ENCODE data around the gene DENND5A. TPM values are rescaled to one million over a fixed set of nuclear protein-coding genes. Genes with fewer than 3 reads are reported as not detected.

The DENND5A gene
- total and polyA plus RNA-seq, 2 of the 8 experiments (the other 6 are each of a cell fraction or from before 2014, with no cell fraction given), result 65.7 to 139 TPM

- Histone ChIP-seq H3K36me3 (ENCODE audit: control insufficient read depth in 2 of 4, insufficient read depth in 4 of 4, low read length in 3 of 4) (no peaks in the 10 kb centered on the region), H3K9ac (replicated peaks in 1 of 4; ENCODE audit: extremely low read depth in 1 of 4, low read depth in 3 of 4, low read length in 3 of 4) (no peak overlapping the region), H3K4me3 (ENCODE audit: extremely low read depth in 1 of 4, insufficient read depth in 2 of 4, low read depth in 3 of 4, low read length in 4 of 4) (no peak overlapping the region), H4K20me1 (replicated peaks in 1 of 2; ENCODE audit: control insufficient read depth in 1 of 2, insufficient read depth in 2 of 2, low read length in 2 of 2) (no peaks in the 10 kb centered on the region), H2BK12ac (ENCODE audit: low read depth, low read length) (no peak overlapping the region), H3K79me2 (ENCODE audit: control insufficient read depth in 1 of 2, insufficient read depth in 2 of 2, low read length in 2 of 2) (no peaks in the 10 kb centered on the region), H2BK20ac (ENCODE audit: low read length) (no peak overlapping the region), H3K18ac (ENCODE audit: extremely low read depth, low read length) (no peak overlapping the region), H4K8ac (ENCODE audit: extremely low read depth, insufficient read depth, low read length) (peak overlapping the region; percentile 36; the same call in 1 of the 2 replicates), H3K4me1 (replicated peaks in 1 of 4; ENCODE audit: control insufficient read depth in 3 of 4, insufficient read depth in 4 of 4, low read length in 3 of 4) (no peaks in the 10 kb centered on the region; a peak in 2 of 7 replicates), H3K14ac (ENCODE audit: insufficient read length) (no peak overlapping the region), H3K4me2 (ENCODE audit: insufficient read depth in 1 of 2, low read depth in 2 of 2, low read length in 2 of 2) (no peak overlapping the region), H3K27ac (ENCODE audit: low read depth, low read length) (no peak overlapping the region), H4K91ac (replicated peaks; ENCODE audit: insufficient read length, low read length) (no peak overlapping the region), H2BK120ac (replicated peaks; ENCODE audit: low read depth, low read length) (no peak overlapping the region), H4K5ac (ENCODE audit: insufficient read length, low read depth, low read length) (no peak overlapping the region), H2AFZ (ENCODE audit: low read length) (no peak overlapping the region), H3K23me2 (ENCODE audit: low read depth, low read length) (peaks cover 7% of the 10 kb centered on the region; the same call in 1 of the 2 replicates), H3K27me3 (replicated peaks in 1 of 4; ENCODE audit: control insufficient read depth in 3 of 4, extremely low read depth in 1 of 4, insufficient read depth in 3 of 4, low read length in 3 of 4) (peaks cover 11 to 21% (median 19%) of the 10 kb centered on the region in 4 experiments), H3K4ac (replicated peaks; ENCODE audit: insufficient read length, low read depth, low read length) (no peak overlapping the region), H2BK5ac (ENCODE audit: low read depth, low read length) (no peak overlapping the region), H3K23ac (ENCODE audit: insufficient read length) (no peak overlapping the region), H3K9me3 (ENCODE audit: insufficient read depth in 2 of 2, low read depth in 1 of 2, low read length in 1 of 2) (no peaks in the 10 kb centered on the region), H3K79me1 (ENCODE audit: low read depth, low read length) (no peaks in the 10 kb centered on the region), H3K56ac (replicated peaks; ENCODE audit: insufficient read length, low read depth, low read length) (no peak overlapping the region), H2AK5ac (ENCODE audit: low read depth, low read length) (no peak overlapping the region), H2BK15ac (ENCODE audit: low read length) (no peak overlapping the region)
- 94% methylated on average over 12 of the region's 12 CpGs; no CpG with 5 or more reads in 1 of the 2 experiments for WGBS, 2 experiments (ENCODE audit: extremely low coverage in 1 of 2, insufficient coverage in 1 of 2, insufficient read length in 1 of 2, insufficient replicate concordance in 2 of 2, low coverage in 1 of 2, low lambda C conversion rate in 2 of 2, missing lambda C conversion rate in 1 of 2)
- ChIA-PET CTCF (ENCODE audit: partially characterized antibody) (interaction anchor here (0.6 to 12.2 kb wide), 40 partner anchors 8 to 1784 kb away, joined by 3 to 177 read pairs (median 4); no protein-coding TSS in a partner anchor), POLR2A (ENCODE audit: partially characterized antibody) (interaction anchor here (1.2 to 1.7 kb wide), 2 partner anchors 15 to 79 kb away, joined by 4 to 5 read pairs; no protein-coding TSS in a partner anchor)
- peak in 1 of 2 experiments; percentile 63 for DNase-seq (ENCODE audit: low read depth in 1 of 2, low spot score in 2 of 2)
- FAIRE-seq, result no peak
- TF ChIP-seq, protein P1, sequence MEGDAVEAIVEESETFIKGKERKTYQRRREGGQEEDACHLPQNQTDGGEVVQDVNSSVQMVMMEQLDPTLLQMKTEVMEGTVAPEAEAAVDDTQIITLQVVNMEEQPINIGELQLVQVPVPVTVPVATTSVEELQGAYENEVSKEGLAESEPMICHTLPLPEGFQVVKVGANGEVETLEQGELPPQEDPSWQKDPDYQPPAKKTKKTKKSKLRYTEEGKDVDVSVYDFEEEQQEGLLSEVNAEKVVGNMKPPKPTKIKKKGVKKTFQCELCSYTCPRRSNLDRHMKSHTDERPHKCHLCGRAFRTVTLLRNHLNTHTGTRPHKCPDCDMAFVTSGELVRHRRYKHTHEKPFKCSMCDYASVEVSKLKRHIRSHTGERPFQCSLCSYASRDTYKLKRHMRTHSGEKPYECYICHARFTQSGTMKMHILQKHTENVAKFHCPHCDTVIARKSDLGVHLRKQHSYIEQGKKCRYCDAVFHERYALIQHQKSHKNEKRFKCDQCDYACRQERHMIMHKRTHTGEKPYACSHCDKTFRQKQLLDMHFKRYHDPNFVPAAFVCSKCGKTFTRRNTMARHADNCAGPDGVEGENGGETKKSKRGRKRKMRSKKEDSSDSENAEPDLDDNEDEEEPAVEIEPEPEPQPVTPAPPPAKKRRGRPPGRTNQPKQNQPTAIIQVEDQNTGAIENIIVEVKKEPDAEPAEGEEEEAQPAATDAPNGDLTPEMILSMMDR (IDR thresholded peaks at IDR 0.05; ENCODE audit: control extremely low read depth in 1 of 3, insufficient read depth in 1 of 3, low read depth in 1 of 3, low read length in 3 of 3), result peak; percentile 57 to 77 (median 76)
- TF ChIP-seq SIRT6 (IDR thresholded peaks at IDR 0.05; ENCODE audit: low read length) (no peak), TEAD4 (IDR thresholded peaks at IDR 0.05; ENCODE audit: low read depth, low read length) (no peak), PHF8 (conservative IDR thresholded peaks at IDR 0.05; ENCODE audit: low read depth, low read length) (no peak), EZH2 (IDR thresholded peaks at IDR 0.05; ENCODE audit: low read depth, low read length, severe bottlenecking) (no peak), ATF3 (IDR thresholded peaks at IDR 0.05; ENCODE audit: insufficient read depth, low read depth, low read length) (no peak), HDAC2 (IDR thresholded peaks at IDR 0.05; ENCODE audit: borderline replicate concordance in 1 of 2, low read depth in 2 of 2, low read length in 2 of 2) (no peak), RAD21 (IDR thresholded peaks at IDR 0.05 in 1 of 2, conservative IDR thresholded peaks at IDR 0.05 in 1 of 2; ENCODE audit: low read depth in 2 of 2, low read length in 2 of 2) (peak; percentile 46 to 65), JUND (IDR thresholded peaks at IDR 0.05; ENCODE audit: low read length) (no peak)
Observed at GRCh38 chr11:9095421-9095820, 169.7 kb downstream of the DENND5A start.

Data from H1 (cell line).